Skeletal muscle satellite cell (primary cell): ENCODE results near the gene KIRREL3.

Experiments used
- H3K27me3 ChIP-seq: 2 replicates; pipeline ENCODE4 v1.7.0; 2013; ENCODE audit warnings: low read length; ENCODE audit not compliant: control insufficient read depth, insufficient read depth
- H3K36me3 ChIP-seq: 2 replicates; pipeline ENCODE4 v1.7.0; 2013; ENCODE audit warnings: mild to moderate bottlenecking, control low read depth, low read length; ENCODE audit not compliant: insufficient read depth
- H3K4me1 ChIP-seq: 2 replicates; pipeline ENCODE4 v1.7.0; 2013; ENCODE audit warnings: low read length; ENCODE audit not compliant: control insufficient read depth, insufficient read depth
- H3K4me2 ChIP-seq: 2 replicates; pipeline ENCODE4 v1.7.0; 2013; ENCODE audit warnings: mild to moderate bottlenecking, low read length
- H3K4me3 ChIP-seq: 2 replicates; pipeline ENCODE4 v1.7.0; 2013; ENCODE audit warnings: low read length
- H3K9ac ChIP-seq: 2 replicates; pipeline ENCODE4 v1.7.0; 2013; ENCODE audit warnings: mild to moderate bottlenecking, low read depth, low read length, moderate library complexity
- H3K9me3 ChIP-seq: replicated peaks from 2 replicates; pipeline ENCODE4 v1.7.0; 2013; ENCODE audit warnings: mild to moderate bottlenecking, control low read depth, low read length

The KIRREL3 gene

DNA sequence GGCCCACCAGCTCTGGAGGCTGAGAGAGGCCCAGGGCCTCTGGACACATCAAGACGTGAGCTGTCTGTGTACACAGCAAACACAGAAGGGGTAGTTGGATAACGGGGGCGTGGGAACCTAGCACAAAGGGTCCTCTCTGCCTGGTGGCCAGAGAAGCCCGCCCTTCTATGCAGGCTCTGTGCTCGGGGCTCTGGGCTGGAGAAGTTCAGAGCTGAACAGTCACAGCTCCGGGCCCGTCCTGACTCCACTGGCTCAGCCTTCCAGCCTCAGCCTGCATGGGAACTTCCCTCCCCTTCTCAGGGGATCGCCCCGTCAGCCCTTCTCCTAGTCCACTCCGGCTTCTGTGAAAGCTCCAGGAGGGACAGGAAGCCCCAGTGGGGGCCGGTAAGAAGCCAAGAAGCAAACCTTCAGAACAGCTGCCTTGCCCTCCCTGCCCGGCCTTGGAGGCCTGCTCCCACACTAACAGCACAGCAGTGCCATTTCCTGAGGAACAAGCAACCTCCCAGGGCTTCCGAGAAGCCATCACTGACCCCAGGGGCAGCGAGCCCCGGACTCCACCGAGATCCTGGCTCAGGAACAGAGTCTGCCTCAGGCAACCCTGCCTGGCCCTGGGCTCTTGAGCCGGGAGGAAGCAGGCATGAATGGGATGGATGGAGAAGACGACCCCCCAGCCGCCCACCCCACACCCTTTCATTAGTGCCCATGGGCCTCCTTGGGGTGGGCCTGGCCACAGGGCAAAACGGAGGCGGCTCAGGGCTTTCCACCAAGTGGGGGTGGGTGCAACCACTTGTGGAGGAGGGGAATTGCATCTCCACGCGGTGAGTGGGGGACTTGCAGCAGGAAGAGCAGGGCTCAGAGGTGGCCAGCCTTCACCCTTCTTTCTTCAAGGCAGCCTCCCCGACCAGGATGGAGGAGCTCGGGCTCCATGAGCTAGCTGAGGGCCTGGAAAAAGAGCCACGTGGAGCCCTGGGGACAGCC, 525.3 kb downstream of the KIRREL3 start:
- Histone ChIP-seq H3K4me2 (no peak overlapping the region), H3K9ac (no peak overlapping the region), H3K9me3 (no peaks in the 10 kb centered on the region), H3K27me3 (no peaks in the 10 kb centered on the region), H3K36me3 (no peaks in the 10 kb centered on the region), H3K4me3 (no peak overlapping the region), H3K4me1 (peaks cover under 1% of the 10 kb centered on the region)

- Histone ChIP-seq H3K4me3 (no peak overlapping the region), H3K4me1 (no peaks in the 10 kb centered on the region), H3K27me3 (no peaks in the 10 kb centered on the region), H3K4me2 (no peak overlapping the region), H3K9me3 (no peaks in the 10 kb centered on the region), H3K36me3 (no peaks in the 10 kb centered on the region), H3K9ac (no peak overlapping the region)
Measured at GRCh38 chr11:126474220-126474619, 526.4 kb downstream of the KIRREL3 start.

- Histone ChIP-seq H3K4me2 (no peak overlapping the region), H3K9me3 (no peaks in the 10 kb centered on the region), H3K9ac (no peak overlapping the region), H3K4me3 (no peak overlapping the region), H3K27me3 (no peaks in the 10 kb centered on the region), H3K4me1 (no peaks in the 10 kb centered on the region), H3K36me3 (no peaks in the 10 kb centered on the region)
Measured at GRCh38 chr11:126473269-126473668, 527.3 kb downstream of the KIRREL3 start.

DNA sequence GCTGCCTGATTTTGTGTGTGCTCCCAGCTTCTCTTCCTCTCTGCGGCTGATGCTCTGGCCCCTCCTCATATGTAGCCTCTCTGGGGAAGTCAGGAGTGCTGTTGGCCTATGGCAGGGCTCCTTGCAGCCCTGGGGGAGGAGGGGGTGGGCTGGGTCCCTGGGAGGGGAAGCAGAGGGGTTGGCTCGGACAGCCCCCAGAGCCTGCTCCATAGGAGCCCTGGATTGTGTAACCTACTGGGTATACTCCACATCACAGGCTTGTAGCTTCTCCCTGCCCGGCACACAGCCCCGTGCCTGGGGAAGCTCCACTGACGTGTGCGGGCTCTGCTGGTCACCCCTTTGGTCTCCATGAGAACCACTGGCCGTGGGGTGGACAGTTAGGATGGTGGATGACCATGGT, 531.3 kb downstream of the KIRREL3 start:
- Histone ChIP-seq H3K36me3 (no peaks in the 10 kb centered on the region), H3K4me3 (no peak overlapping the region), H3K4me1 (peaks cover 8% of the 10 kb centered on the region), H3K9me3 (no peaks in the 10 kb centered on the region), H3K4me2 (no peak overlapping the region), H3K27me3 (no peaks in the 10 kb centered on the region), H3K9ac (no peak overlapping the region)

GRCh38 chr11:126468102-126468521, 532.5 kb downstream of the KIRREL3 start:
- Histone ChIP-seq H3K36me3 (no peaks in the 10 kb centered on the region), H3K9ac (no peak overlapping the region), H3K27me3 (no peaks in the 10 kb centered on the region), H3K4me2 (no peak overlapping the region), H3K4me3 (no peak overlapping the region), H3K4me1 (peaks cover 8% of the 10 kb centered on the region), H3K9me3 (no peaks in the 10 kb centered on the region)

- no peaks in the 10 kb centered on the region for H3K27me3 ChIP-seq
- H3K4me2 ChIP-seq: no peak overlapping the region
- H3K36me3 ChIP-seq: no peaks in the 10 kb centered on the region
- H3K9ac ChIP-seq: no peak overlapping the region
- H3K9me3 ChIP-seq: no peaks in the 10 kb centered on the region
- H3K4me1 ChIP-seq: peaks cover 8% of the 10 kb centered on the region
- no peak overlapping the region for H3K4me3 ChIP-seq
Measured at GRCh38 chr11:126467471-126467870, 533.1 kb downstream of the KIRREL3 start.

DNA sequence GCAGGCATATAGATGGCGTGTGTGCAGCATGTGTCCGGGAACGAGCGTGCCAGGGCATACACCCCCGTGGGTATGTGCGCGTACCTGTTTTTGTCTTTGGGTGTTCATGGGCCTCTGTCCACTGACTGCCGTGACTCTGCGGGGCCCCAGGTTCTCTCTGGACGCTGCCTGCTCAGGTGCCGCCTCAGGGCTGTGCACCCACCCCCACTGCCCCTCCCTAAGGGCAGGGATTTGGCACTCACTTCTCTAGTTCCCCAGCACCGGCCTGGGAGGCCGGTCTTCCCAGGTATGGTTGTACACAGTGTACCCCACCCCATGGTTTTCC, 533.6 kb downstream of the KIRREL3 start:
- H3K4me1 ChIP-seq: peaks cover 8% of the 10 kb centered on the region
- no peaks in the 10 kb centered on the region for H3K27me3 ChIP-seq

DNA sequence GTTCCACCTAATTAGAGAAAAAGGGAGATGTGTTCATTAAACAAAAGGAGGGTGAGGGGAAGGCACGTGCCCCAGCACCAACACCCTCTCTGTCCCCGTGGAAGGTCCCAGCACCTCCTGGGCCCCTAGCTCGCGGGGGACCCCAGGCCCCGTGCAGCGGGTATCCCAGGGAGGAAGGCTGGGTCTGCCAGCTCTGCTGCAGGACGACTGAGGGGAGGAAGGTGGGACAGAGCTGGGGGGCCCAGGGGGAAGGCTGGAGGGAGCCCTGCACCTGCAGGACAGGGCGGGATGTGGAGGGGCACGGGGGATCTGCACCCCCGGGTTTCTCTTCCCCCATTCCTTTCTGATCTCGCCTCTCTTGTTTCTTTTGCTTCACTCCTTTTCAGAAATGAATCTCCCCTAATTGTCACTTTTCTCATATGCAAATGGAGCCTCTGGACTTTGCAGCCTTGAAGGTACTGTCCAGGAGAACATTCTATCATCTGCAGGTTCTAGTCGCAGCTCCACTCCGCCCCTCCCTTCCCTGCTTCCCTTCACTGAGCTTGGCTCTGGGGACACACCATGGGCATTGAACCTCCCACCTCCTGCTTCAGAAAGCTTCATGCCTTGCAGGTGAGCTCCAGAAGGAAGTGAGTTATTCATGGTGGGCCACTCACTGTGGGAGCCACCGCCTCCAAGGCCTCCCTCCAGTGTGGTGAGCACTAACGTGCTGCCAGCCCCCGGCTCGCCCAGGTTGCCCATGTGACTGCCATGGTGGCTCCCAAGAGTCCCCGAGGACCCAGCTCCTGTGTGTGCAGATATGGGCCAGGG, 534.1 kb downstream of the KIRREL3 start:
- Histone ChIP-seq H3K4me2 (peak overlapping the region; percentile 5), H3K4me1 (peaks cover 8% of the 10 kb centered on the region), H3K36me3 (no peaks in the 10 kb centered on the region), H3K27me3 (no peaks in the 10 kb centered on the region), H3K4me3 (no peak overlapping the region), H3K9ac (no peak overlapping the region), H3K9me3 (no peaks in the 10 kb centered on the region)

More for the DNA sequence above, 533.6 kb downstream of the KIRREL3 start:
- H3K4me2 ChIP-seq: no peak overlapping the region
- no peaks in the 10 kb centered on the region for H3K36me3 ChIP-seq
- no peak overlapping the region for H3K9ac ChIP-seq
- H3K9me3 ChIP-seq: no peaks in the 10 kb centered on the region
- H3K4me3 ChIP-seq: no peak overlapping the region

DNA sequence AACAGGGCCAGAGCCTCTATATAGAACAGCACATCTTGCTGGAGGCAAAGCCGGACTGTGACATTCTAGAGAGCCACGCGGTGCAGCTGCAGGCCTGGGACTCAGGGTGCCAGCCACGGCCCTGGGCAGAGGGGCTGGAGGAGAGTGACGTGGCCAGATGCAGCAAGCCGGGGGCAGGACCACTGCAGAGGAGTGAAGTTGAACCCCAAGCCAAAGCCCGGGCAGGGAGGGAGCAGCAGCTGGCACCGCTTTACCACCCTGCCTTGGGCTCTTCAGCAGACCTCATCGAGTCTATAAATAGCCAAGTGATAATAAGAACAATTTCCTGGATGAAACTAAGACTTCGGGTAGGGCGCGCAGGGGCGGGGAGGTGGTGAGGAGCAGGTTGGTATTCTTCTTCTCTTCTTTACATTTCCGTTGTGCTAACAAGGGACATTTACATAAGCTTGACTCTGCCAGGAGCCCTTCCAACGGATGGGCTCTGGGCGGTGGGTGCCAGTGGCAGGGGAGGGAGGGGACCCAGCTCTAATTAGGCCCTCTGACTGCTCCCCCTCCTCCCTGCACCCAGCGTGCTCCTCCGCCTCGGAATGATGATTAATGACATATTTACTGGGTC, 534.9 kb downstream of the KIRREL3 start:
- Histone ChIP-seq H3K36me3 (no peaks in the 10 kb centered on the region), H3K4me2 (peak overlapping the region; percentile 5), H3K27me3 (no peaks in the 10 kb centered on the region), H3K4me1 (peaks cover 8% of the 10 kb centered on the region), H3K9ac (no peak overlapping the region), H3K9me3 (no peaks in the 10 kb centered on the region), H3K4me3 (no peak overlapping the region)

GRCh38 chr11:126464796-126465195, 535.8 kb downstream of the KIRREL3 start:
- H3K9ac ChIP-seq: no peak overlapping the region
- H3K4me2 ChIP-seq: no peak overlapping the region
- no peak overlapping the region for H3K4me3 ChIP-seq
- peaks cover 8% of the 10 kb centered on the region for H3K4me1 ChIP-seq
- H3K9me3 ChIP-seq: no peaks in the 10 kb centered on the region
- no peaks in the 10 kb centered on the region for H3K36me3 ChIP-seq
- no peaks in the 10 kb centered on the region for H3K27me3 ChIP-seq

GRCh38 chr11:126462422-126462821, 538.1 kb downstream of the KIRREL3 start:
- H3K9me3 ChIP-seq: no peaks in the 10 kb centered on the region
- H3K4me2 ChIP-seq: no peak overlapping the region
- H3K4me3 ChIP-seq: no peak overlapping the region
- H3K9ac ChIP-seq: no peak overlapping the region
- H3K27me3 ChIP-seq: no peaks in the 10 kb centered on the region
- H3K36me3 ChIP-seq: no peaks in the 10 kb centered on the region
- H3K4me1 ChIP-seq: peaks cover 8% of the 10 kb centered on the region
